IMR-90 (cell line): ENCODE measurements around the gene CCDC43.

Experiments
- CEBPB ChIP-seq: IDR thresholded peaks from 2 replicates; pipeline ENCODE4 v1.6.1; 2012; ENCODE audit warnings: low read depth, low read length, improper control_type of control experiment
- CTCF ChIP-seq: conservative IDR thresholded peaks from 2 replicates; pipeline ENCODE4 v1.5.1; 2012; ENCODE audit warnings: mild to moderate bottlenecking, low read depth, low read length, improper control_type of control experiment
- ELK1 ChIP-seq: fragments of 150-350 bp; IDR thresholded peaks from 2 replicates; pipeline ENCODE4 v1.6.1; 2016; ENCODE audit warnings: low read depth, mild to moderate bottlenecking, low read length, moderate library complexity, borderline replicate concordance
- NFE2L2 ChIP-seq: fragments of 150-350 bp; IDR thresholded peaks from 2 replicates; pipeline ENCODE4 v1.6.1; 2016; ENCODE audit warnings: low read depth, mild to moderate bottlenecking, low read length
- POLR2A ChIP-seq: IDR thresholded peaks from 2 replicates; pipeline ENCODE4 v1.6.1; 2012; ENCODE audit warnings: mild to moderate bottlenecking, low read depth, low read length
- RAD21 ChIP-seq: IDR thresholded peaks from 2 replicates; pipeline ENCODE4 v1.6.1; 2012; ENCODE audit warnings: low read length, improper control_type of control experiment
- RCOR1 ChIP-seq: IDR thresholded peaks from 2 replicates; pipeline ENCODE4 v1.6.1; 2012; ENCODE audit warnings: mild to moderate bottlenecking, low read length, improper control_type of control experiment; ENCODE audit not compliant: insufficient replicate concordance
- SMC3 ChIP-seq: fragments of 150-350 bp; IDR thresholded peaks from 2 replicates; pipeline ENCODE4 v1.6.1; 2016; ENCODE audit warnings: low read depth, mild to moderate bottlenecking, antibody characterized with exemption, low read length, moderate library complexity
- USF2 ChIP-seq: fragments of 150-350 bp; IDR thresholded peaks from 2 replicates; pipeline ENCODE4 v1.6.1; 2017; ENCODE audit warnings: mild to moderate bottlenecking, antibody characterized with exemption, low read length, low read depth

GRCh38 chr17:44645341-44645740 is 44.2 kb downstream of the CCDC43 start:
- no peak for TF ChIP-seq CTCF
- no peak for TF ChIP-seq ELK1
- TF ChIP-seq CEBPB, result no peak
- no peak for TF ChIP-seq RAD21
- no peak for TF ChIP-seq POLR2A
- no peak for TF ChIP-seq RCOR1
- TF ChIP-seq USF2, result no peak
- TF ChIP-seq SMC3, result no peak
- no peak for TF ChIP-seq NFE2L2
